Chondrocyte (in vitro differentiated cells): Measurements from ENCODE around the gene RNF13. TPM values are rescaled to one million over a fixed set of nuclear protein-coding genes. Genes with fewer than 3 reads are reported as not detected.
"Not testable (repeated sequence)": the region's sequence is repeated elsewhere in the genome, so short reads cannot be mapped to it uniquely, and the experiment has no call there.

Experiments
- DNase-seq: peaks from one replicate; pipeline ENCODE4 v3.0.0; 2021; ENCODE audit warnings: mixed read lengths, low spot score
- H3K27ac Mint-ChIP-seq: one replicate; pipeline ENCODE4 v1.8.0; 2021; ENCODE audit warnings: mild to moderate bottlenecking, moderate library complexity, mixed read lengths; ENCODE audit not compliant: unreplicated experiment
- H3K27me3 Mint-ChIP-seq: 2 replicates; pipeline ENCODE4 v1.8.0; 2021; ENCODE audit warnings: low read depth, mixed read lengths
- H3K36me3 Mint-ChIP-seq: 2 replicates; pipeline ENCODE4 v1.8.0; 2021; ENCODE audit warnings: low read depth, mixed read lengths
- H3K4me1 Mint-ChIP-seq: 2 replicates; pipeline ENCODE4 v1.8.0; 2021; ENCODE audit warnings: low read depth, mild to moderate bottlenecking, mixed read lengths
- H3K4me3 Mint-ChIP-seq: one replicate; pipeline ENCODE4 v1.8.0; 2021; ENCODE audit warnings: mild to moderate bottlenecking, moderate library complexity, mixed read lengths; ENCODE audit not compliant: unreplicated experiment
- H3K9me3 Mint-ChIP-seq: 2 replicates; pipeline ENCODE4 v1.8.0; 2021; ENCODE audit warnings: low read depth, mixed read lengths
- total RNA-seq: library from RNA; stranded (reverse); gene quantifications from 3 replicates; pipeline ENCODE4 v1.2.1, GENCODE V29; 2021
- TF ChIP-seq, protein P1 (sequence below): fragments of 200-600 bp; sonication (generic); IDR thresholded peaks from 2 replicates; pipeline ENCODE4 v1.5.0; 2021; ENCODE audit warnings: antibody characterized with exemption, mild to moderate bottlenecking, moderate library complexity

Gene RNF13
- total RNA-seq, 1 donor from 2014 or later = 43.1 TPM

DNA sequence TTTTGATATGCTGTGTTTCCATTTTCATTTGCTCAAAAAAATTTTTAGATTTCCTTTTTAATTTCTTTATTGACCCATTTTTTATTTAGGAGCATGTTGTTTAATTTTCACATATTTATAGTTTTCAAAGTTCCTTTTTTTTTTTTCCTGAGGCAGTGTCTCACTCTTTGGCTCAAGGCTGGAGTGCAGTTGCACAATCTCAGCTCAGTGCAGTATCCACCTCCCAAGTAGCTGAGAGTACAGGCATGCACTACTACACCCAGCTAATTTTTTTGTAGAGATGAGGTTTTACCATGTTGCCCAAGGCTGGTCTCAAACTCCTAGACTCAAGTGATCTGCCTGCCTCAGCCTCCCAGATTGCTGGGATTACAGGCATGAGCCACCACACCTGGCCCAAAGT lies 121.5 kb downstream of the RNF13 start:
- Mint-ChIP-seq H3K4me1 (peaks cover 41% of the 10 kb centered on the region), H3K36me3 (peaks cover 12% of the 10 kb centered on the region), H3K27ac (peak overlapping the region; percentile 20), H3K4me3 (no peak overlapping the region), H3K27me3 (no peaks in the 10 kb centered on the region), H3K9me3 (peaks cover 4% of the 10 kb centered on the region)
- TF ChIP-seq, protein P1, sequence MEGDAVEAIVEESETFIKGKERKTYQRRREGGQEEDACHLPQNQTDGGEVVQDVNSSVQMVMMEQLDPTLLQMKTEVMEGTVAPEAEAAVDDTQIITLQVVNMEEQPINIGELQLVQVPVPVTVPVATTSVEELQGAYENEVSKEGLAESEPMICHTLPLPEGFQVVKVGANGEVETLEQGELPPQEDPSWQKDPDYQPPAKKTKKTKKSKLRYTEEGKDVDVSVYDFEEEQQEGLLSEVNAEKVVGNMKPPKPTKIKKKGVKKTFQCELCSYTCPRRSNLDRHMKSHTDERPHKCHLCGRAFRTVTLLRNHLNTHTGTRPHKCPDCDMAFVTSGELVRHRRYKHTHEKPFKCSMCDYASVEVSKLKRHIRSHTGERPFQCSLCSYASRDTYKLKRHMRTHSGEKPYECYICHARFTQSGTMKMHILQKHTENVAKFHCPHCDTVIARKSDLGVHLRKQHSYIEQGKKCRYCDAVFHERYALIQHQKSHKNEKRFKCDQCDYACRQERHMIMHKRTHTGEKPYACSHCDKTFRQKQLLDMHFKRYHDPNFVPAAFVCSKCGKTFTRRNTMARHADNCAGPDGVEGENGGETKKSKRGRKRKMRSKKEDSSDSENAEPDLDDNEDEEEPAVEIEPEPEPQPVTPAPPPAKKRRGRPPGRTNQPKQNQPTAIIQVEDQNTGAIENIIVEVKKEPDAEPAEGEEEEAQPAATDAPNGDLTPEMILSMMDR = no peak
- no peak for DNase-seq

- DNase-seq = no peak
- TF ChIP-seq, protein P1 = peak; percentile 86
- H3K4me3 Mint-ChIP-seq = no peak overlapping the region
- H3K27me3 Mint-ChIP-seq = no peaks in the 10 kb centered on the region
- peaks cover 62% of the 10 kb centered on the region for H3K4me1 Mint-ChIP-seq
- peaks cover 4% of the 10 kb centered on the region for H3K9me3 Mint-ChIP-seq
- peak overlapping the region; percentile 24 for H3K27ac Mint-ChIP-seq
- H3K36me3 Mint-ChIP-seq = peaks cover 13% of the 10 kb centered on the region
Observed at GRCh38 chr3:149936812-149937230, 123.8 kb downstream of the RNF13 start.

- not testable (repeated sequence) for H3K27me3 Mint-ChIP-seq, H3K4me3 Mint-ChIP-seq, DNase-seq
- peak overlapping the region; percentile 80 for H3K27ac Mint-ChIP-seq
- H3K9me3 Mint-ChIP-seq = peaks cover 19% of the 10 kb centered on the region
- peaks cover 23% of the 10 kb centered on the region for H3K36me3 Mint-ChIP-seq
- H3K4me1 Mint-ChIP-seq = peaks cover 71% of the 10 kb centered on the region
Observed at GRCh38 chr3:149938392-149939055, 125.5 kb downstream of the RNF13 start.

DNA sequence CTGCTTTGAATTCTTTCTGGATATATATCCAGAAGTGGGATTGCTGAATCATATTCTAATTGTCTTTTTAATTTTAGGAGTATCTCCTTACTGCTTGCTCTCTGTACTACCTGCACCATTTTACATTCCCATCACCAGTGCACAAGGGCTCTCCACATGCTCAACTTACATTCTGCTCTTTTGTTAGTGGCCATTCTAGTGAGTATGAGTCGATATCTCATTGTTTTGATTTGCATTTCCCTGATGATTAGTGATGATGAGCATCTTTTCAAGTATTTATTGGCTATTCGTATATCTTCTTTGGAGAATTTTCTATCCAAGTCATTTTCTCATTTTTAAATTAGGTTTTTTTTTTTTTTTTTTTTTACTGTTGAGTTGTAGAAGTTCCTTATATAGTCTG lies 128.2 kb downstream of the RNF13 start:
- TF ChIP-seq, protein P1 = no peak
- no peak overlapping the region for H3K4me3 Mint-ChIP-seq
- H3K4me1 Mint-ChIP-seq = peaks cover 57% of the 10 kb centered on the region
- H3K36me3 Mint-ChIP-seq = peaks cover 37% of the 10 kb centered on the region
- no peak for DNase-seq
- H3K27ac Mint-ChIP-seq = peak overlapping the region; percentile 38
- H3K9me3 Mint-ChIP-seq = peaks cover 31% of the 10 kb centered on the region
- H3K27me3 Mint-ChIP-seq = no peaks in the 10 kb centered on the region

DNA sequence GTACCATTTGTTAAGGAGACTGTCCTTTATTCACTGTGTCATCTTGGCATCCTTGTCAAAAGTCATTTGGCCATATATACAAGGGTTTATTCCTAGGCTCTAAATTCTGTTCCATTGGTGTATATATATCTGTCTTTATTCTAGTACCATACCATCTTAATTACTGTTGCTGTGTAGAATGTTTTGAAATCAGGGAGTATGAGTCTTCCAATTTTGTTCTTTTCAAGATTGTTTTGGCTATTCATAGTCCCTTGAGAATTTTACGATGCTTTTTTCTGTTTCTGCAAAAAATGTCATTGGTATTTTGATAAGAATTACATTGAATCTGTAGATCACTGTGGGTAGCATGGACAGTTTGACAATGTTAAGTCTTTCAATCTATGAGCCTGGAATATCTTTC lies 128.9 kb downstream of the RNF13 start:
- Mint-ChIP-seq H3K36me3 (peaks cover 44% of the 10 kb centered on the region), H3K27ac (no peak overlapping the region), H3K4me1 (peaks cover 60% of the 10 kb centered on the region), H3K4me3 (no peak overlapping the region), H3K9me3 (peaks cover 36% of the 10 kb centered on the region), H3K27me3 (no peaks in the 10 kb centered on the region)
- no peak for DNase-seq
- TF ChIP-seq, protein P1 = no peak

- H3K36me3 Mint-ChIP-seq = peaks cover 47% of the 10 kb centered on the region
- no peak overlapping the region for H3K27ac Mint-ChIP-seq
- H3K4me1 Mint-ChIP-seq = peaks cover 59% of the 10 kb centered on the region
- TF ChIP-seq, protein P1 = no peak
- peaks cover 38% of the 10 kb centered on the region for H3K9me3 Mint-ChIP-seq
- DNase-seq = no peak
- H3K27me3 Mint-ChIP-seq = no peaks in the 10 kb centered on the region
- H3K4me3 Mint-ChIP-seq = no peak overlapping the region
Observed at GRCh38 chr3:149942409-149942808, 129.4 kb downstream of the RNF13 start.

- not testable (repeated sequence) for H3K27ac Mint-ChIP-seq, DNase-seq, H3K27me3 Mint-ChIP-seq, H3K4me3 Mint-ChIP-seq
- peaks cover 55% of the 10 kb centered on the region for H3K4me1 Mint-ChIP-seq
- peaks cover 42% of the 10 kb centered on the region for H3K9me3 Mint-ChIP-seq
- peaks cover 53% of the 10 kb centered on the region for H3K36me3 Mint-ChIP-seq
Observed at GRCh38 chr3:149943966-149944365, 131.0 kb downstream of the RNF13 start.
